Measurements from ENCODE around the gene SOX13. TPM values are rescaled to one million over a fixed set of nuclear protein-coding genes. Genes with fewer than 3 reads are reported as not detected.

SOX13 gene
- total and polyA plus RNA-seq, 9 of the 15 experiments (the other 6 are each of a cell fraction or from before 2014, with no cell fraction given) = 0.03 to 0.35 (median 0.06) TPM; not detected in 5

DNA sequence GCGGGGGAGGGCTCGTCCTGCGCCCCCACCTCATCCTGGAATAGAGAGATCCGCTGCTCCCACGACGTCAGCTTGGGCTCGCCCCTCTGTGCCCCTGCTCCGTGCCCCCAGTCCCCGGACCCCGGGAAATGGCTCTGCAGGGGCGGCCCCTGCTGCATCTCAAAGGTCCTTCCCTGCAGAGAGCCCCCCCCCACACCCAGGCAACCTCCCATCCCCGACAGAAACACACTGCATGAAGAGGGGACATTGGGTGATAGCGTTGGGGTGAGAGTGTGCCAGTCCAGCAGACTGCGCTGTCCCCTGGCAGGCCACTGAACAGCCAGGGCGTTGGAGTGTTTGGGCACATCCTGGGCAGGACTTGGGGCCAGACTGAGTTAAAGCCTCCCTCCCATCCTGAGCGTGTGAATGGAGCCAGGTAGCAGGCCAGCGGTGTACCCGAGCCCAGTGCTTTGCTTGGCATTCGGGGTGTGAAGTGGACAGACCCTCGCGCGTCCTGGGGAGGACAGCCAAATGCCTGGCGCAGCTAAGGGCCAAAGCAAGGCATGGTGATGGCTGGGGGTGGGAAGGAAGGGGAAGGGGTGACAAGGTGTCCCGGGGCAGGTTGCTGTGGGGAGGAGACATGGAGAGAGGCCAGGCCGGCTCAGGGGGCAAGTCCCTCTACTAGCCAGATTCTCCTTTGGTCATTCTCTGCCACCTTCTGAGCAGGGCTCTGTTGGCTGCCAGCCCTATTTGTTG lies 79.6 kb downstream of the SOX13 start:
- H2AFZ ChIP-seq (ENCODE audit: low read depth, low read length) = no peak overlapping the region
- H3K27me3 ChIP-seq (ENCODE audit: control insufficient read depth in 2 of 2, insufficient read depth in 2 of 2, low read length in 2 of 2) = peaks cover 13 to 72% of the 10 kb centered on the region in 2 experiments
- no peak for DNase-seq (ENCODE audit: extremely low read depth in 1 of 4, low spot score in 3 of 4)
- WGBS (ENCODE audit: insufficient coverage, low coverage, missing lambda C conversion rate) = 55% methylated on average over 15 of the region's 25 CpGs
- intact Hi-C loops (cut with micrococcal nuclease) = no loop called here
- H3K4me3 ChIP-seq = peak overlapping the region; percentile 26
- H3K79me2 ChIP-seq (ENCODE audit: control insufficient read depth, insufficient read depth, low read length) = no peaks in the 10 kb centered on the region
- H3K9me1 ChIP-seq (ENCODE audit: control insufficient read depth, insufficient read depth, low read length) = peaks cover 3% of the 10 kb centered on the region
- peaks cover 0 to 21% of the 10 kb centered on the region in 2 experiments; a peak in 2 of 5 replicates for H3K4me1 ChIP-seq (replicated peaks in 1 of 2; ENCODE audit: control insufficient read depth in 2 of 2, insufficient read depth in 2 of 2, low read length in 2 of 2)
- H3K27ac ChIP-seq (ENCODE audit: extremely low read depth, low read depth, low read length) = no peak overlapping the region
- BruUV-seq (replicated peaks) = no TSS peak
- ChIA-PET CTCF (ENCODE audit: low intra/inter-chr PET ratio) (no interaction called here), POLR2A (no interaction called here)
- in situ Hi-C loops (cut with MboI) = no loop called here
- H3K36me3 ChIP-seq (ENCODE audit: control insufficient read depth, insufficient read depth, low read length) = no peaks in the 10 kb centered on the region
- FAIRE-seq = no peak
- no peak for ATAC-seq
- 0 out of 4 replicates have a peak overlapping the region, but pooled peaks of 1 of the 2 experiments have one; percentile 20 for H3K9ac ChIP-seq (ENCODE audit: insufficient read depth in 1 of 2, low read depth in 2 of 2, low read length in 2 of 2)
- no peak for TF ChIP-seq ZBTB11 (CRISPR knock-in tag; IDR thresholded peaks at IDR 0.05)
- TF ChIP-seq ZNF740 (CRISPR knock-in tag; IDR thresholded peaks at IDR 0.05) = peak; percentile 81; the same call in 1 of the 2 replicates
- TF ChIP-seq ZNF740 (tag; IDR thresholded peaks at IDR 0.05) = no peak
- no peak for TF ChIP-seq ZNF184 (CRISPR knock-in tag; IDR thresholded peaks at IDR 0.05)
- no peak for TF ChIP-seq PURB (CRISPR knock-in tag; IDR thresholded peaks at IDR 0.05; ENCODE audit: low read depth)
- no peak for TF ChIP-seq FOXJ2 (tag; IDR thresholded peaks at IDR 0.05)
- TF ChIP-seq, protein P1, sequence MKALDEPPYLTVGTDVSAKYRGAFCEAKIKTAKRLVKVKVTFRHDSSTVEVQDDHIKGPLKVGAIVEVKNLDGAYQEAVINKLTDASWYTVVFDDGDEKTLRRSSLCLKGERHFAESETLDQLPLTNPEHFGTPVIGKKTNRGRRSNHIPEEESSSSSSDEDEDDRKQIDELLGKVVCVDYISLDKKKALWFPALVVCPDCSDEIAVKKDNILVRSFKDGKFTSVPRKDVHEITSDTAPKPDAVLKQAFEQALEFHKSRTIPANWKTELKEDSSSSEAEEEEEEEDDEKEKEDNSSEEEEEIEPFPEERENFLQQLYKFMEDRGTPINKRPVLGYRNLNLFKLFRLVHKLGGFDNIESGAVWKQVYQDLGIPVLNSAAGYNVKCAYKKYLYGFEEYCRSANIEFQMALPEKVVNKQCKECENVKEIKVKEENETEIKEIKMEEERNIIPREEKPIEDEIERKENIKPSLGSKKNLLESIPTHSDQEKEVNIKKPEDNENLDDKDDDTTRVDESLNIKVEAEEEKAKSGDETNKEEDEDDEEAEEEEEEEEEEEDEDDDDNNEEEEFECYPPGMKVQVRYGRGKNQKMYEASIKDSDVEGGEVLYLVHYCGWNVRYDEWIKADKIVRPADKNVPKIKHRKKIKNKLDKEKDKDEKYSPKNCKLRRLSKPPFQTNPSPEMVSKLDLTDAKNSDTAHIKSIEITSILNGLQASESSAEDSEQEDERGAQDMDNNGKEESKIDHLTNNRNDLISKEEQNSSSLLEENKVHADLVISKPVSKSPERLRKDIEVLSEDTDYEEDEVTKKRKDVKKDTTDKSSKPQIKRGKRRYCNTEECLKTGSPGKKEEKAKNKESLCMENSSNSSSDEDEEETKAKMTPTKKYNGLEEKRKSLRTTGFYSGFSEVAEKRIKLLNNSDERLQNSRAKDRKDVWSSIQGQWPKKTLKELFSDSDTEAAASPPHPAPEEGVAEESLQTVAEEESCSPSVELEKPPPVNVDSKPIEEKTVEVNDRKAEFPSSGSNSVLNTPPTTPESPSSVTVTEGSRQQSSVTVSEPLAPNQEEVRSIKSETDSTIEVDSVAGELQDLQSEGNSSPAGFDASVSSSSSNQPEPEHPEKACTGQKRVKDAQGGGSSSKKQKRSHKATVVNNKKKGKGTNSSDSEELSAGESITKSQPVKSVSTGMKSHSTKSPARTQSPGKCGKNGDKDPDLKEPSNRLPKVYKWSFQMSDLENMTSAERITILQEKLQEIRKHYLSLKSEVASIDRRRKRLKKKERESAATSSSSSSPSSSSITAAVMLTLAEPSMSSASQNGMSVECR (CRISPR knock-in tag; IDR thresholded peaks at IDR 0.05) = no peak
- no peak for TF ChIP-seq ZNF780A (CRISPR knock-in tag; IDR thresholded peaks at IDR 0.05)
- no peak for TF ChIP-seq CHD1 (IDR thresholded peaks at IDR 0.05; ENCODE audit: low read length)
- H3K4me2 ChIP-seq (ENCODE audit: insufficient read depth, low read length) = peak overlapping the region; percentile 17; the same call in 1 of the 2 replicates
- no peaks in the 10 kb centered on the region for H3K9me3 ChIP-seq (replicated peaks; ENCODE audit: control insufficient read depth, insufficient read depth, low read depth, low read length)
- peaks cover 14% of the 10 kb centered on the region for H4K20me1 ChIP-seq (replicated peaks; ENCODE audit: control insufficient read depth, insufficient read depth, low read length)
